Measurements from ENCODE around the gene BTBD9. TPM values are rescaled to one million over a fixed set of nuclear protein-coding genes. Genes with fewer than 3 reads are reported as not detected.

The BTBD9 gene
- polyA plus RNA-seq, 1 donor (not counting 4 experiments of a cell fraction or from before 2014, with no cell fraction given): 6.8 TPM

GRCh38 chr6:38387461-38387860 lies 252.3 kb downstream of the BTBD9 start:
- no peaks in the 10 kb centered on the region for H3K9me1 ChIP-seq (ENCODE audit: control insufficient read depth, extremely low read depth, insufficient read depth, low read length)
- TF ChIP-seq EZH2 (IDR thresholded peaks at IDR 0.05; ENCODE audit: low read length) (no peak), CTCF (optimal IDR thresholded peaks at IDR 0.05 in 1 of 3, IDR thresholded peaks at IDR 0.05 in 1 of 3, conservative IDR thresholded peaks at IDR 0.05 in 1 of 3; ENCODE audit: extremely low read depth in 1 of 3, insufficient read depth in 2 of 3, low read length in 3 of 3) (no peak)
- no peaks in the 10 kb centered on the region for H3K9me3 ChIP-seq (ENCODE audit: control insufficient read depth, low read depth, low read length)
- dilution Hi-C loops (cut with MboI; ENCODE audit: extremely low pct_ligation_motif_present, low sequenced_read_pairs): no loop called here
- H2AFZ ChIP-seq (ENCODE audit: control insufficient read depth, low read length): no peak overlapping the region
- peaks cover 6% of the 10 kb centered on the region for H3K4me1 ChIP-seq (ENCODE audit: control insufficient read depth, extremely low read depth, insufficient read depth, low read length)
- DNase-seq (ENCODE audit: low read depth, low spot score) (no peak), FAIRE-seq (no peak)
- no peak overlapping the region for H3K4me3 ChIP-seq (ENCODE audit: control insufficient read depth in 2 of 3, extremely low read depth in 1 of 3, insufficient read depth in 2 of 3, low read depth in 1 of 3, low read length in 3 of 3)
- no peak overlapping the region for H3K4me2 ChIP-seq (ENCODE audit: control insufficient read depth, extremely low read depth, insufficient read depth, low read depth, low read length)
- H3K27me3 ChIP-seq (ENCODE audit: control insufficient read depth, extremely low read depth, insufficient read depth, low read length): no peaks in the 10 kb centered on the region
- H3K9ac ChIP-seq (ENCODE audit: control insufficient read depth, extremely low read depth, insufficient read depth, low read length): no peak overlapping the region
- no peaks in the 10 kb centered on the region for H4K20me1 ChIP-seq (ENCODE audit: control insufficient read depth, extremely low read depth, insufficient read depth, low read length)
- no peaks in the 10 kb centered on the region for H3K36me3 ChIP-seq (ENCODE audit: control insufficient read depth in 2 of 2, extremely low read depth in 1 of 2, insufficient read depth in 2 of 2, low read length in 2 of 2)
- no peaks in the 10 kb centered on the region for H3K79me2 ChIP-seq (ENCODE audit: control insufficient read depth, insufficient read depth, low read length)
- no peak overlapping the region for H3K27ac ChIP-seq (ENCODE audit: control insufficient read depth, insufficient read depth, low read length)

- no peaks in the 10 kb centered on the region for H3K79me2 ChIP-seq (ENCODE audit: control insufficient read depth, insufficient read depth, low read length)
- H3K36me3 ChIP-seq (ENCODE audit: control insufficient read depth in 2 of 2, extremely low read depth in 1 of 2, insufficient read depth in 2 of 2, low read length in 2 of 2): no peaks in the 10 kb centered on the region
- no peak for DNase-seq (ENCODE audit: low read depth, low spot score)
- no peaks in the 10 kb centered on the region for H3K9me1 ChIP-seq (ENCODE audit: control insufficient read depth, extremely low read depth, insufficient read depth, low read length)
- H3K9ac ChIP-seq (ENCODE audit: control insufficient read depth, extremely low read depth, insufficient read depth, low read length): no peak overlapping the region
- no peaks in the 10 kb centered on the region for H3K9me3 ChIP-seq (ENCODE audit: control insufficient read depth, low read depth, low read length)
- H2AFZ ChIP-seq (ENCODE audit: control insufficient read depth, low read length): no peak overlapping the region
- H3K4me3 ChIP-seq (ENCODE audit: control insufficient read depth in 2 of 3, extremely low read depth in 1 of 3, insufficient read depth in 2 of 3, low read depth in 1 of 3, low read length in 3 of 3): no peak overlapping the region
- no peak for FAIRE-seq
- no peaks in the 10 kb centered on the region for H3K27me3 ChIP-seq (ENCODE audit: control insufficient read depth, extremely low read depth, insufficient read depth, low read length)
- H3K4me1 ChIP-seq (ENCODE audit: control insufficient read depth, extremely low read depth, insufficient read depth, low read length): no peaks in the 10 kb centered on the region
- H3K27ac ChIP-seq (ENCODE audit: control insufficient read depth, insufficient read depth, low read length): no peak overlapping the region
- dilution Hi-C loops (cut with MboI; ENCODE audit: extremely low pct_ligation_motif_present, low sequenced_read_pairs): no loop called here
- no peak overlapping the region for H3K4me2 ChIP-seq (ENCODE audit: control insufficient read depth, extremely low read depth, insufficient read depth, low read depth, low read length)
- TF ChIP-seq CTCF (optimal IDR thresholded peaks at IDR 0.05 in 1 of 3, IDR thresholded peaks at IDR 0.05 in 1 of 3, conservative IDR thresholded peaks at IDR 0.05 in 1 of 3; ENCODE audit: extremely low read depth in 1 of 3, insufficient read depth in 2 of 3, low read length in 3 of 3) (no peak), EZH2 (IDR thresholded peaks at IDR 0.05; ENCODE audit: low read length) (no peak)
- H4K20me1 ChIP-seq (ENCODE audit: control insufficient read depth, extremely low read depth, insufficient read depth, low read length): no peaks in the 10 kb centered on the region
Observed at GRCh38 chr6:38378801-38379200, 260.9 kb downstream of the BTBD9 start.
